ENCODE results near the gene PIK3R6. TPM values are rescaled to one million over a fixed set of nuclear protein-coding genes. Genes with fewer than 3 reads are reported as not detected.

The PIK3R6 gene
- total and polyA plus RNA-seq, 8 donors, result 0.16 to 1.1 (median 0.23) TPM; not detected in 2

- no peaks in the 10 kb centered on the region for H3K27me3 ChIP-seq
- no peaks in the 10 kb centered on the region for H3K4me1 ChIP-seq
- no peak overlapping the region for H3K27ac ChIP-seq
- no peak for DNase-seq
- no peaks in the 10 kb centered on the region for H3K9me3 ChIP-seq
- intact Hi-C loops (cut with DNase I), result no loop called here
- no peak for ATAC-seq
- no peak for FAIRE-seq
- H3K4me3 ChIP-seq, result no peak overlapping the region
- TF ChIP-seq CTCF (IDR thresholded peaks at IDR 0.05), result no peak
- H3K36me3 ChIP-seq, result no peaks in the 10 kb centered on the region
- 61 to 78% methylated on average over 2 of the region's 2 CpGs for WGBS, 2 donors
These were observed 19.6 kb downstream of the PIK3R6 start for GRCh38 chr17:8847891-8848290.

GRCh38 chr17:8846768-8847211 is 20.7 kb downstream of the PIK3R6 start:
- H3K9me3 ChIP-seq, result no peaks in the 10 kb centered on the region
- H3K27ac ChIP-seq, result no peak overlapping the region
- DNase-seq, result no peak
- no peaks in the 10 kb centered on the region for H3K27me3 ChIP-seq
- TF ChIP-seq CTCF (IDR thresholded peaks at IDR 0.05), result no peak
- H3K4me3 ChIP-seq, result no peak overlapping the region
- H3K4me1 ChIP-seq, result no peaks in the 10 kb centered on the region
- no peaks in the 10 kb centered on the region for H3K36me3 ChIP-seq
- FAIRE-seq, result no peak
- intact Hi-C loops (cut with DNase I), result no loop called here
- ATAC-seq, result peak in 3 of 4 donors; percentile 50 to 83 (median 75)

GRCh38 chr17:8844229-8845218 is 22.9 kb downstream of the PIK3R6 start:
- H3K4me1 ChIP-seq, result no peaks in the 10 kb centered on the region
- H3K4me3 ChIP-seq, result no peak overlapping the region
- FAIRE-seq (no peak), ATAC-seq (no peak), DNase-seq (no peak)
- H3K9me3 ChIP-seq, result no peaks in the 10 kb centered on the region
- TF ChIP-seq CTCF (IDR thresholded peaks at IDR 0.05), result no peak
- no peak overlapping the region for H3K27ac ChIP-seq
- no peaks in the 10 kb centered on the region for H3K27me3 ChIP-seq
- WGBS, 2 donors, result 69 to 72% methylated on average over 9 of the region's 9 CpGs
- H3K36me3 ChIP-seq, result no peaks in the 10 kb centered on the region
- intact Hi-C loops (cut with DNase I), result no loop called here

- no peak overlapping the region for H3K27ac ChIP-seq
- no peak for DNase-seq
- H3K27me3 ChIP-seq, result no peaks in the 10 kb centered on the region
- WGBS, 2 donors, result 40 to 56% methylated on average over 2 of the region's 2 CpGs
- intact Hi-C loops (cut with DNase I), result no loop called here
- H3K4me3 ChIP-seq, result no peak overlapping the region
- no peaks in the 10 kb centered on the region for H3K4me1 ChIP-seq
- no peak for ATAC-seq
- H3K9me3 ChIP-seq, result no peaks in the 10 kb centered on the region
- H3K36me3 ChIP-seq, result no peaks in the 10 kb centered on the region
- no peak for TF ChIP-seq CTCF (IDR thresholded peaks at IDR 0.05)
- no peak for FAIRE-seq
These were observed 24.1 kb downstream of the PIK3R6 start for GRCh38 chr17:8843344-8843743.

GRCh38 chr17:8841844-8842243 is 25.6 kb downstream of the PIK3R6 start:
- no peak for FAIRE-seq
- H3K27ac ChIP-seq, result no peak overlapping the region
- no peaks in the 10 kb centered on the region for H3K27me3 ChIP-seq
- no peak for DNase-seq
- intact Hi-C loops (cut with DNase I), result no loop called here
- no peaks in the 10 kb centered on the region for H3K9me3 ChIP-seq
- 62 to 71% methylated on average over 4 of the region's 4 CpGs for WGBS, 2 donors
- no peak for ATAC-seq
- no peaks in the 10 kb centered on the region for H3K36me3 ChIP-seq
- H3K4me1 ChIP-seq, result no peaks in the 10 kb centered on the region
- TF ChIP-seq CTCF (IDR thresholded peaks at IDR 0.05), result no peak
- no peak overlapping the region for H3K4me3 ChIP-seq

Measured in pancreas (tissue), 10 donors.